HepG2 (cell line): ENCODE data around the gene RANBP3L.

Experiments used
- TARDBP ChIP-seq: sonication (generic); formaldehyde crosslinking; IDR thresholded peaks from 2 replicates; pipeline ENCODE4 v1.8.0; 2022; ENCODE audit warnings: mild to moderate bottlenecking, missing genetic modification reagents
- ZNF777 ChIP-seq: sonication (generic); formaldehyde crosslinking; IDR thresholded peaks from 2 replicates; pipeline ENCODE4 v1.4.0; 2020; ENCODE audit warnings: missing genetic modification reagents
- TF ChIP-seq, protein P1 (sequence below): sonication (generic); formaldehyde crosslinking; IDR thresholded peaks from 2 replicates; pipeline ENCODE4 v1.5.0; 2020; ENCODE audit warnings: mild to moderate bottlenecking, missing genetic modification reagents, moderate library complexity
- TF ChIP-seq, protein P2 (sequence below): IDR thresholded peaks from 2 replicates; pipeline ENCODE4 v1.6.1; 2016; ENCODE audit warnings: low read depth, missing genetic modification reagents, missing compliant biosample characterization

GRCh38 chr5:36239370-36240293 lies 62.1 kb downstream of the RANBP3L start:
- TF ChIP-seq, protein P1, sequence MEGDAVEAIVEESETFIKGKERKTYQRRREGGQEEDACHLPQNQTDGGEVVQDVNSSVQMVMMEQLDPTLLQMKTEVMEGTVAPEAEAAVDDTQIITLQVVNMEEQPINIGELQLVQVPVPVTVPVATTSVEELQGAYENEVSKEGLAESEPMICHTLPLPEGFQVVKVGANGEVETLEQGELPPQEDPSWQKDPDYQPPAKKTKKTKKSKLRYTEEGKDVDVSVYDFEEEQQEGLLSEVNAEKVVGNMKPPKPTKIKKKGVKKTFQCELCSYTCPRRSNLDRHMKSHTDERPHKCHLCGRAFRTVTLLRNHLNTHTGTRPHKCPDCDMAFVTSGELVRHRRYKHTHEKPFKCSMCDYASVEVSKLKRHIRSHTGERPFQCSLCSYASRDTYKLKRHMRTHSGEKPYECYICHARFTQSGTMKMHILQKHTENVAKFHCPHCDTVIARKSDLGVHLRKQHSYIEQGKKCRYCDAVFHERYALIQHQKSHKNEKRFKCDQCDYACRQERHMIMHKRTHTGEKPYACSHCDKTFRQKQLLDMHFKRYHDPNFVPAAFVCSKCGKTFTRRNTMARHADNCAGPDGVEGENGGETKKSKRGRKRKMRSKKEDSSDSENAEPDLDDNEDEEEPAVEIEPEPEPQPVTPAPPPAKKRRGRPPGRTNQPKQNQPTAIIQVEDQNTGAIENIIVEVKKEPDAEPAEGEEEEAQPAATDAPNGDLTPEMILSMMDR (CRISPR knock-in tag): no peak
- no peak for TF ChIP-seq ZNF777 (CRISPR knock-in tag)
- TF ChIP-seq, protein P2, sequence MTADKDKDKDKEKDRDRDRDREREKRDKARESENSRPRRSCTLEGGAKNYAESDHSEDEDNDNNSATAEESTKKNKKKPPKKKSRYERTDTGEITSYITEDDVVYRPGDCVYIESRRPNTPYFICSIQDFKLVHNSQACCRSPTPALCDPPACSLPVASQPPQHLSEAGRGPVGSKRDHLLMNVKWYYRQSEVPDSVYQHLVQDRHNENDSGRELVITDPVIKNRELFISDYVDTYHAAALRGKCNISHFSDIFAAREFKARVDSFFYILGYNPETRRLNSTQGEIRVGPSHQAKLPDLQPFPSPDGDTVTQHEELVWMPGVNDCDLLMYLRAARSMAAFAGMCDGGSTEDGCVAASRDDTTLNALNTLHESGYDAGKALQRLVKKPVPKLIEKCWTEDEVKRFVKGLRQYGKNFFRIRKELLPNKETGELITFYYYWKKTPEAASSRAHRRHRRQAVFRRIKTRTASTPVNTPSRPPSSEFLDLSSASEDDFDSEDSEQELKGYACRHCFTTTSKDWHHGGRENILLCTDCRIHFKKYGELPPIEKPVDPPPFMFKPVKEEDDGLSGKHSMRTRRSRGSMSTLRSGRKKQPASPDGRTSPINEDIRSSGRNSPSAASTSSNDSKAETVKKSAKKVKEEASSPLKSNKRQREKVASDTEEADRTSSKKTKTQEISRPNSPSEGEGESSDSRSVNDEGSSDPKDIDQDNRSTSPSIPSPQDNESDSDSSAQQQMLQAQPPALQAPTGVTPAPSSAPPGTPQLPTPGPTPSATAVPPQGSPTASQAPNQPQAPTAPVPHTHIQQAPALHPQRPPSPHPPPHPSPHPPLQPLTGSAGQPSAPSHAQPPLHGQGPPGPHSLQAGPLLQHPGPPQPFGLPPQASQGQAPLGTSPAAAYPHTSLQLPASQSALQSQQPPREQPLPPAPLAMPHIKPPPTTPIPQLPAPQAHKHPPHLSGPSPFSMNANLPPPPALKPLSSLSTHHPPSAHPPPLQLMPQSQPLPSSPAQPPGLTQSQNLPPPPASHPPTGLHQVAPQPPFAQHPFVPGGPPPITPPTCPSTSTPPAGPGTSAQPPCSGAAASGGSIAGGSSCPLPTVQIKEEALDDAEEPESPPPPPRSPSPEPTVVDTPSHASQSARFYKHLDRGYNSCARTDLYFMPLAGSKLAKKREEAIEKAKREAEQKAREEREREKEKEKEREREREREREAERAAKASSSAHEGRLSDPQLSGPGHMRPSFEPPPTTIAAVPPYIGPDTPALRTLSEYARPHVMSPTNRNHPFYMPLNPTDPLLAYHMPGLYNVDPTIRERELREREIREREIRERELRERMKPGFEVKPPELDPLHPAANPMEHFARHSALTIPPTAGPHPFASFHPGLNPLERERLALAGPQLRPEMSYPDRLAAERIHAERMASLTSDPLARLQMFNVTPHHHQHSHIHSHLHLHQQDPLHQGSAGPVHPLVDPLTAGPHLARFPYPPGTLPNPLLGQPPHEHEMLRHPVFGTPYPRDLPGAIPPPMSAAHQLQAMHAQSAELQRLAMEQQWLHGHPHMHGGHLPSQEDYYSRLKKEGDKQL (CRISPR knock-in tag): peak; percentile 88
- TF ChIP-seq TARDBP (CRISPR knock-in tag): peak; percentile 32; the same call in 1 of the 2 replicates
